Progenitor cell of endocrine pancreas (in vitro differentiated cells): ENCODE data around the gene RAPGEF1. TPM values are rescaled to one million over a fixed set of nuclear protein-coding genes. Genes with fewer than 3 reads are reported as not detected.

Experiments used
- DNase-seq: peaks from one replicate; pipeline ENCODE4 v3.0.0; 2021; ENCODE audit warnings: low spot score; ENCODE audit not compliant: unreplicated experiment
- H3K27ac Mint-ChIP-seq: 2 replicates; pipeline ENCODE4 v1.8.0; 2021; ENCODE audit warnings: mild to moderate bottlenecking, moderate library complexity, mixed read lengths
- H3K27me3 Mint-ChIP-seq: 2 replicates; pipeline ENCODE4 v1.8.0; 2021; ENCODE audit warnings: mixed read lengths
- H3K36me3 Mint-ChIP-seq: 2 replicates; pipeline ENCODE4 v1.8.0; 2022; ENCODE audit warnings: mixed read lengths; ENCODE audit not compliant: insufficient read depth
- H3K4me1 Mint-ChIP-seq: 2 replicates; pipeline ENCODE4 v1.8.0; 2021; ENCODE audit warnings: low read depth, mixed read lengths
- H3K4me3 Mint-ChIP-seq: 2 replicates; pipeline ENCODE4 v1.8.0; 2021; ENCODE audit warnings: low read depth, mild to moderate bottlenecking, moderate library complexity, mixed read lengths
- H3K9me3 Mint-ChIP-seq: 2 replicates; pipeline ENCODE4 v1.8.0; 2021; ENCODE audit warnings: low read depth, mixed read lengths
- CTCF ChIP-seq: fragments of 200-600 bp; sonication (generic); IDR thresholded peaks from one replicate; pipeline ENCODE4 v1.5.0; 2021; ENCODE audit warnings: antibody characterized with exemption, mild to moderate bottlenecking; ENCODE audit not compliant: unreplicated experiment
- total RNA-seq: library from RNA; stranded (reverse); gene quantifications from 2 replicates; pipeline ENCODE4 v1.2.1, GENCODE V29; 2021

RAPGEF1 gene
- total RNA-seq, 1 donor from 2014 or later = 57.3 TPM

- Mint-ChIP-seq H3K4me3 (no peak overlapping the region), H3K36me3 (peaks cover 23% of the 10 kb centered on the region), H3K27me3 (no peaks in the 10 kb centered on the region), H3K27ac (no peak overlapping the region), H3K4me1 (peaks cover 6% of the 10 kb centered on the region), H3K9me3 (no peaks in the 10 kb centered on the region)
- no peak for TF ChIP-seq CTCF
- no peak for DNase-seq
These were observed 136.7 kb downstream of the RAPGEF1 start for GRCh38 chr9:131603199-131603598.

GRCh38 chr9:131601683-131602181, 138.1 kb downstream of the RAPGEF1 start:
- no peak for TF ChIP-seq CTCF
- H3K9me3 Mint-ChIP-seq = no peaks in the 10 kb centered on the region
- H3K27me3 Mint-ChIP-seq = no peaks in the 10 kb centered on the region
- peaks cover 23% of the 10 kb centered on the region for H3K36me3 Mint-ChIP-seq
- DNase-seq = no peak
- H3K4me1 Mint-ChIP-seq = peaks cover 4% of the 10 kb centered on the region
- no peak overlapping the region for H3K4me3 Mint-ChIP-seq
- H3K27ac Mint-ChIP-seq = no peak overlapping the region

GRCh38 chr9:131598121-131598520, 141.8 kb downstream of the RAPGEF1 start:
- Mint-ChIP-seq H3K36me3 (peaks cover 22% of the 10 kb centered on the region), H3K9me3 (no peaks in the 10 kb centered on the region), H3K27ac (peak overlapping the region; percentile 29), H3K4me1 (no peaks in the 10 kb centered on the region), H3K27me3 (no peaks in the 10 kb centered on the region), H3K4me3 (no peak overlapping the region)
- DNase-seq = no peak
- TF ChIP-seq CTCF = no peak

GRCh38 chr9:131597246-131597645, 142.6 kb downstream of the RAPGEF1 start:
- Mint-ChIP-seq H3K27ac (no peak overlapping the region), H3K36me3 (peaks cover 21% of the 10 kb centered on the region), H3K4me3 (no peak overlapping the region), H3K9me3 (no peaks in the 10 kb centered on the region), H3K27me3 (no peaks in the 10 kb centered on the region), H3K4me1 (no peaks in the 10 kb centered on the region)
- no peak for DNase-seq
- no peak for TF ChIP-seq CTCF

- Mint-ChIP-seq H3K4me1 (no peaks in the 10 kb centered on the region), H3K4me3 (no peak overlapping the region), H3K36me3 (peaks cover 16% of the 10 kb centered on the region), H3K9me3 (no peaks in the 10 kb centered on the region), H3K27me3 (no peaks in the 10 kb centered on the region), H3K27ac (no peak overlapping the region)
- no peak for DNase-seq
- no peak for TF ChIP-seq CTCF
These were observed 143.5 kb downstream of the RAPGEF1 start for GRCh38 chr9:131596430-131596743.
